ENCODE results near the gene XYLT2.

Gene XYLT2

DNA sequence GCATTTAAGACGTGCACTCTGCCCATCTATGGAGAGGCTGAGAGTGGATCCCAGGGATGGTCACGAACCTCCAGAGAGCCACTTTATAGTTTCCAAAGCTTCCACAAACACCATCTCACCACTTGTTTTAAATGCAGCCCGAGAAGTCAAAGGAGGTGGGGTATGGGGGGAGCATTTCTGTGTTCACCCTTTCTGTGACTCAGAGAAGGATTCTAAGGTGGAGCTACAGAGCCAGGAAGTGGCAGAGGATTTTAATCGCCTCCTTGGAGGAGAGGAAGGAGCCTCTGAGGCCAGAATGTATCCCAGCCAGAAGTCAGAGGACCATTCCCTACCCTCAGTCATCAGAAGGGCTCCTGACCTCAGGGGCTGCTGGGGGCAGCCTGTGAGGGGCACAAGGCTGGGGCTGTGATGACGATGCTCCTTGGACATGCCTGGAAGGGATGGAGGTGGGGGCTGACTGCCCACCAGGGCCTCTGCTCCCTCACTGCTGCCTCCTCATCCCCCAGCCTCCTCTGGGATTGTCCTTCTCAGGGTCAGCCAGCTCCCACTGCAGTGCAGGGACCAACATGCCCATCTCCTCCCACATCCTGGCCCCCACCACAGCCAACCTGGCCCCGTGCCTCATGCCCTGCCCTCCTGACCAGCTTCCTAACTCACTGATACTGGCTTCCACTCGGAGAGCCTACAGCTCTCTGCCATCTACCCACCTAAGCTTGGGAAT, 2.8 kb downstream of the XYLT2 start:
- DNase-seq (ENCODE audit: low read depth, low spot score), result no peak

DNA sequence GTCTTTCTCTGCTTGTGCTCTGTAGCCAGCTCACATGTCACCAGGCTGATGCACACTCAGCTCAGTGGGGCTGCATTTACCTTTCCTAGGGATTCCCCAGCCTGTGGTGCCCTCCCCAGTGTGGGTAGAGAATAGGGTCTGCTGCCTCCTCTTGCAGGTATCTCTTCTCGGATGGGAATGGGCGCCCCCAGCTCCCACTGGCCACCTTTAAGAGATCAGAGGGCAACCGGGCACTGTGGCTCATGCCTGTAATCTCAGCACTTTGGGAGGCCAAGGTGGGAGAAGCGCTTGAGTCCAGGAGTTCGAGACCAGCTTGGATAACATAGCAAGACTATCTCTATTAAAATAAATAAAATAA, 3.3 kb downstream of the XYLT2 start:
- no peak for DNase-seq (ENCODE audit: low read depth, low spot score)

DNA sequence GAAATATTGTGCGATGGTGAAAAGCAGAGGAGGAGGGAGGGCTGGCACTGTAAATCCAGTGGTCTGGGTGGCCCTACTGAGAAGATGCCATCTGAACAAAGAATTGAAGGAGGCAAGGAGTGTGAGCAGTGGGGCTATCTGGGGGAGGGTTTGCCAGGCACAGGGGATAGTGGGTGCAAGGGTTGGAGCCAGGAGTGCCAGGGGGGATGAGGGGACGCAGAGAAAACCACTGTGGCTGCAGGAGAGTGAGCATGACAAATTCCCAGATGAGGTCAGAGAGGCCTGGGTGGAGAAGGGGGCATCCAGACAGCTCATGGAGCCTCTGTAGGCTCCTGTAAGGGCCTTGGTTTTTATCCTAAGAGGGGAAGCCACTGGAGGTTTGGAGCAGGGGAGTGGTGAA, 4.8 kb downstream of the XYLT2 start:
- DNase-seq (ENCODE audit: low read depth, low spot score), result no peak

GRCh38 chr17:50352072-50352692, 6.3 kb downstream of the XYLT2 start:
- DNase-seq (ENCODE audit: low read depth, low spot score), result no peak

DNA sequence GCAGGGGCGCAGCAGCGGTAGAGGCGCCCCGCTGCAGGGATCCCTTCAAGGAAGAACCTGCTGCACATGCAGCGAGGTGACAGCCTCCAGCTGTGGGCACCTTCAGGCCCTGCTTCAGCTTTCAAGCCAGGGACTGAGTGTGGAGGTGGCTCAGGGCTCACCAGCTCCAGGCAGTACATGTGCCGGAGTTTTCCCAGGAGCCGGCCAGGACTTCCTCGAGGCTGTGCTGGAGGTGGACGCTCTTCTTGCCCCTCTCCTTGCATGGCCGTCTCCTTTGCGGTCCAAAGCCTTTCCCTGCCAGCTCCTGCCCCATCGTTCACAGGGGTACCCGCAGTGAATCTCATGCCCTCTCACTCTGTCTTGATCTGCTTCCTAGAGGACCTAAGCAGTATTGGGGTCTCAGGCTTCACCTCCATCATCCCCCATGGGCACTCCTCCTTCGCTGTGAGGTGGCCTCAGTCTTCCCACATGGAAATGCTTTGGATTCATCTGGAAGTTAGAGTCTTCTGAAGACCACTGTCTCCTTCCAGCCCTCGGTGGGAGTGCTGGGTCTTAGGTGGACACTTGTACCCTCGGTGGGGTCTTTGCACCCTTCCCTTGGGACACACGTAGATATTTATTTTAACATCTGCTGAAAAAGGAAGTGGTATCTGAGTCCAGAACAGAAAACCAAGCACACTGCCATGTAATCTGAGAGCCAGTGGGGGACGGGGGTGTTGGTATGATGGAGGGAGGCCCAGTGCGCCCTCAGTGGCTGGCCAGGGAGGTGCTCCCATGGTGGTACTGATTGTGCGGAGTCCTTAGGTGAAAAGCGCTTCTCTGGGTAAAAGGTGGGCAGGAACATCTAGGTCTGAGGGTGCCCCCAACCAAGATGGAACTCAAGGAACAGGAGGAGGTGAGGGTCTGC, 7.0 kb downstream of the XYLT2 start:
- DNase-seq (ENCODE audit: low read depth, low spot score), result no peak

- DNase-seq (ENCODE audit: low read depth, low spot score), result no peak
These were observed 7.8 kb downstream of the XYLT2 start for GRCh38 chr17:50353600-50354195.

DNA sequence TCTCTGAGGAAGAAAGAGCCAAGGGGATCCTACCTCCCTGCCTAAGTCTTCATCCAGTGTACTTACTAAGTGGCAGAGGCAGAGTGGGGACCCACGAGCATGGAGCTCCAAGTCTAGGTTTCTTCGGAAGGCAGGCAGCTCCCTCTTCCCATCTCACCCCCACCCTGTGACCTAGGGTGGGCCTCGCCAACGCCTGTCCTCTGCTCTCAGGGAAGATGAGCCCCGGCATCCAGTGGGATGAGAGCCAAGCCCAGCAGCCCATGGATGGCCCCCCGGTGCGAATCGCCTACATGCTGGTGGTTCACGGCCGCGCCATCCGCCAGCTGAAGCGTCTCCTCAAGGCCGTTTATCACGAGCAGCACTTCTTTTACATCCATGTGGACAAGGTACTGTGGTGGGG, 8.3 kb downstream of the XYLT2 start:
- no peak for DNase-seq (ENCODE audit: low read depth, low spot score)

DNA sequence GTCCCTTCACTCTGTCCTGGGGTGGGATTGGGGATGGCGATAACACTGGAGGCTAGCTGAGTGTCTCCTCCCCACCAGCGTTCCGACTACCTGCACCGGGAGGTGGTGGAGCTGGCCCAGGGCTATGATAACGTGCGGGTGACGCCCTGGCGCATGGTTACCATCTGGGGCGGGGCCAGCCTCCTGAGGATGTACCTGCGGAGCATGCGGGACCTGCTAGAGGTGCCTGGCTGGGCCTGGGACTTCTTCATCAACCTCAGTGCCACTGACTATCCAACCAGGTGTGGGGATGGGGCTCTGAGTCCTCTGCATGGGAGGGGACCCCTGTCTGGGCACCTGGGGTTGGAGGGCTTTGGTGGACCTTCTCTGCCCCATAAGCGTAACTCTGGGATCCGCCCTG, 8.8 kb downstream of the XYLT2 start:
- no peak for DNase-seq (ENCODE audit: low read depth, low spot score)

GRCh38 chr17:50355336-50355700, 9.4 kb downstream of the XYLT2 start:
- DNase-seq (ENCODE audit: low read depth, low spot score), result no peak

- DNase-seq (ENCODE audit: low read depth, low spot score), result no peak
These were observed 9.9 kb downstream of the XYLT2 start for GRCh38 chr17:50355701-50356341.

GRCh38 chr17:50356418-50356817, 10.5 kb downstream of the XYLT2 start:
- DNase-seq (ENCODE audit: low read depth, low spot score), result no peak

DNA sequence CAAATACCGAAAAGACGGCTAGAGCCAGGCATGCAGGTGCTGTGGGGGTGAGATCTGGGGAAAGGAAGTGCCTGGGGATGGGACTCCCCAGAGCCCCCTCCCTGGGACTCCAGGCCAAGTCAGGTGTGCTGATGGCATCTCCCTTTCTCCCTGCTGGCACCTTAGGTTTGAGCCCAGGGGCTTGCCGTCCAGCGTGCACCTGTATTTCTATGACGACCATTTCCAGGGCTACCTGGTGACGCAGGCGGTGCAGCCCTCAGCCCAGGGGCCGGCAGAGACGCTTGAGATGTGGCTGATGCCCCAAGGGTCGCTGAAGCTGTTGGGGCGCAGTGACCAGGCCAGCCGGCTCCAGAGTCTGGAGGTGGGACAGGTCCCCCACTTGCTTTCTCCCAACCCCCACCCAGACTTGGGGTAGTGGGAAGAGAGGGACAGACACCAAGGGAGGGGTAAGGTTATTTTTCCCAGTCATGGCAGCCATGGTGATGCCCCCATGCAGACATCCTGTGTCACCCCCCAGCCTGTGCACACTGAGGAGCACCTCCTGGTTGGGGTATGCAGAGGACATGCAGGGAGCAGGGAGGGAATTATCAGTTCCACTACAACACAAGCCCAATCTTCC, 11.1 kb downstream of the XYLT2 start:
- DNase-seq (ENCODE audit: low read depth, low spot score), result no peak

- no peak for DNase-seq (ENCODE audit: low read depth, low spot score)
These were observed 12.3 kb downstream of the XYLT2 start for GRCh38 chr17:50358177-50358576.

- DNase-seq (ENCODE audit: low read depth, low spot score), result no peak
These were observed 13.2 kb downstream of the XYLT2 start for GRCh38 chr17:50359005-50359699.

- no peak for DNase-seq (ENCODE audit: low read depth, low spot score)
These were observed 14.1 kb downstream of the XYLT2 start for GRCh38 chr17:50359998-50360461.

DNA sequence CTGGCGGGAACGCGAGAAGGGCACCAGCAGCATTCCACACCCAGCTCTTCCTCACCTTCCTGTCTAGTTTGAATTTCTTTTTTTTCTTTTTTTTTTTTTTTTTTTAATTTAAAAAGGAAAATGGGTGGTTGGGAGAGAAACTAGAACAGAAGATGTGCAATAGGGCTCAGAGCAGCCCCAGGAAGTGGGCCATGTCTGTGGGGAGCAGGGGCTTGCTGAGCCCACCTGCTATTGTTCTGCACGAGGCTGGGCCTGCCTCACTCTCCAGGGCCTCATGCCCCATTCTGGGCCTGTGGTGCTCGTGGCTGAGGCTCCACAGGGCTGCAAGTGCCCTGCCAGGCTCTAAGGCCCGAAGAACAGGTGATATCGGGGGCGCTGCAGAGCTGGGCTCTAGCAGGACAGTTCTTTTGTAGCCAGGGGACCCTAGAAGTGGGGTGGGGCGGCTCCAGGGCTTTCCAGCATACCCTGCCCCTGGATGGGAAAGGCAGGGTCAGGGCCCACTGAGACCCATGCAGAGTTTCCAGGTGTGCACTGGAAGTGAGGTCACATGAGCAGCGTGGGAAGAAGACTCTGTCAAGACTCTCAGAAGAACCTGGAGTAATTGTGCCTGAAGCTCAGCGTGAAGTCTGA, 14.7 kb downstream of the XYLT2 start:
- no peak for DNase-seq (ENCODE audit: low read depth, low spot score)

DNA sequence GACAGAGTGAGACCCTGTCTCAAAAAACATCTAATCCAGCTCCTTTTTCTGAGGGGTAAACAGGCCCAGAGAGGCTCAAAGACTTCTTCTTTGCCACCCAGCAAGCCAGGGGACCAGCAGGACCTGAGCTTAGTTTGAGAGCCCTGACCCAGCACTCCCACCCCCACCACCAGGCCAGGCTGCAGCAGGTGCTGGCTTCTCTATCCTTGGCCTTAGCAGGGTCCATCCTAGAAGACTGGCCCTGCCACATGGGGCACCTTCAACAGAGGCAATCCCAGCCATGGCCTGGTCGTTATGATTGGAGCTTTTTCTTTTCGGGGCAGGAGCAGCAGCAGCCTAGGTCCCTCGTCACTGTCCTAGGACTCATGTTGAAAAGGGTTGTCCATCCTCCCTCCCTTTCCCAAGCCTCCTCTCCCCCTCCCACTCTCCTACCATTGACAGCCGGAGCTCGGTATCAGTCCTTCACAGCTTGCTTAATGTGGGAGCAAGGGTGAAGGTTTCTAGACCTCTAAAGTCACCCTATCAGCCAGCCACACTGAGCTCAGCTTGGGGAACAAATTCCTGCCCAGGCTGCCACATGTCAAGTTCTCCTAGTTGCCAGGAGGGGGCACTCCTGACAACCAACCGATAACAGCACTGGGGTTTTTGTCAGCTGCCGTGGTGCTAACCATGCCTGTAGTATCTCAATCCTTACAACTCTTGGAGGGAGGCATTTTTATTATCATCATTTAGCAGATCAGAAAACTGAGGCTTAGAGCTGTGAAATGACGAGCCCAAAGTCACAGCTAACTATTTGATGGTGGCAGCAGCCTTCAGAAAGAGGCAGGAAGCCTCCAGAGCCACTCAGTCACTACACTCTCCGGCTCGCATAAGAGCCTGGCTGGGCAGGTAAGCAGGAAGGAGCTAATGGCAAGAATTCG, 15.9 kb downstream of the XYLT2 start:
- no peak for DNase-seq (ENCODE audit: low read depth, low spot score)

GRCh38 chr17:50362661-50363060, 16.7 kb downstream of the XYLT2 start:
- DNase-seq (ENCODE audit: low read depth, low spot score), result no peak

Data from brain pericyte (primary cell).